Left lung (tissue), 10 donors: ENCODE measurements around the gene PDE4B. TPM values are rescaled to one million over a fixed set of nuclear protein-coding genes. Genes with fewer than 3 reads are reported as not detected.

ENCODE experiments used
- ATAC-seq: fragments of 200-7000 bp; cut with Tn5 transposase; one replicate; pipeline ENCODE4 v1.9.1; 2020; ENCODE audit warnings: moderate library complexity
- DNase-seq, 4 donors: peaks; one replicate each; pipeline ENCODE4 v3.0.0-alpha.2; 2013 to 2020
- H3K27ac ChIP-seq, 2 donors: fragments of 200-600 bp; sonication (generic) in 1 of 2; one replicate each; pipeline versions ENCODE4 v1.5.0 to v1.8.0; 2020 to 2021
- H3K27me3 ChIP-seq, 2 donors: fragments of 200-600 bp; sonication (generic) in 1 of 2; one replicate each; pipeline versions ENCODE4 v1.5.0 to v1.8.0; 2020 to 2021
- H3K36me3 ChIP-seq, 2 donors: fragments of 200-600 bp; sonication (generic) in 1 of 2; one replicate each; pipeline versions ENCODE4 v1.5.0 to v1.8.0; 2020 to 2021
- H3K4me1 ChIP-seq, 2 donors: fragments of 200-600 bp; one replicate each; pipeline ENCODE4 v1.8.0; 2021
- H3K4me3 ChIP-seq, 2 donors: fragments of 200-600 bp; sonication (generic) in 1 of 2; one replicate each; pipeline versions ENCODE4 v1.5.0 to v1.8.0; 2020 to 2021; ENCODE audit warnings: mild to moderate bottlenecking in 1 of 2
- H3K9me3 ChIP-seq, 2 donors: fragments of 200-600 bp; sonication (generic) in 1 of 2; one replicate each; pipeline versions ENCODE4 v1.5.0 to v1.8.0; 2020 to 2021
- CTCF ChIP-seq, 2 donors: fragments of 200-600 bp; sonication (generic) in 1 of 2; IDR thresholded peaks; one replicate each; pipeline versions ENCODE4 v1.5.0 to v1.8.0; 2021; ENCODE audit warnings: antibody characterized with exemption in 2 of 2
- intact Hi-C, 2 donors: fragments of 100-400 bp; cut with DNase I; formaldehyde crosslinking; loops; one replicate each; pipeline versions ENCODE4 v1.11.2 to v1.14.2; 2022
- polyA plus RNA-seq, 6 donors: library from polyadenylated mRNA; unstranded; fragments of 120-200 nt; gene quantifications; one replicate each; pipeline ENCODE4 v1.2.1, GENCODE V29; 2013; ENCODE audit not compliant: insufficient read length in 6 of 6
- total RNA-seq, 2 donors: library from RNA; stranded (reverse); fragmentation: NEBNext Ultra II Directional; extraction: Animal tissue kit (Norgen Biotek cat#: 25700); gene quantifications; one replicate each; pipeline ENCODE4 v1.2.1, GENCODE V29; 2021
- donor health status: DM: no; HTN: yes; CAD: no.
- donor health status: DM: no; HTN: no; CAD: no.

The PDE4B gene
- total and polyA plus RNA-seq, 8 donors: 8.6 to 50.7 (median 19.2) TPM

- intact Hi-C loops: loop anchor here in 1 of 2 donors (10.0 kb wide), 1 partner anchor 199 kb away; no protein-coding TSS in a partner anchor
- ATAC-seq: no peak
- Histone ChIP-seq H3K36me3 (no peaks in the 10 kb centered on the region), H3K4me3 (no peak overlapping the region), H3K4me1 (peaks cover 0 to 11% of the 10 kb centered on the region in 2 donors), H3K27me3 (no peaks in the 10 kb centered on the region), H3K9me3 (no peaks in the 10 kb centered on the region), H3K27ac (no peak overlapping the region)
- TF ChIP-seq CTCF (IDR thresholded peaks at IDR 0.05): no peak
- no peak for DNase-seq
Observed at GRCh38 chr1:66245691-66246090, 453.0 kb downstream of the PDE4B start.

GRCh38 chr1:66246351-66247269 lies 453.9 kb downstream of the PDE4B start:
- DNase-seq (no peak), ATAC-seq (no peak)
- H3K4me3 ChIP-seq: no peak overlapping the region
- H3K27me3 ChIP-seq: no peaks in the 10 kb centered on the region
- no peaks in the 10 kb centered on the region for H3K9me3 ChIP-seq
- peaks cover 0 to 19% of the 10 kb centered on the region in 2 donors for H3K4me1 ChIP-seq
- TF ChIP-seq CTCF (IDR thresholded peaks at IDR 0.05): no peak
- intact Hi-C loops: loop anchor here in 1 of 2 donors (10.0 kb wide), 1 partner anchor 198 kb away; no protein-coding TSS in a partner anchor
- no peaks in the 10 kb centered on the region for H3K36me3 ChIP-seq
- H3K27ac ChIP-seq: no peak overlapping the region

- Histone ChIP-seq H3K4me3 (no peak overlapping the region), H3K9me3 (no peaks in the 10 kb centered on the region), H3K27ac (no peak overlapping the region), H3K4me1 (peaks cover 0 to 27% of the 10 kb centered on the region in 2 donors), H3K27me3 (no peaks in the 10 kb centered on the region), H3K36me3 (no peaks in the 10 kb centered on the region)
- no peak for TF ChIP-seq CTCF (IDR thresholded peaks at IDR 0.05)
- ATAC-seq: no peak
- no peak for DNase-seq
- intact Hi-C loops: loop anchor here in 1 of 2 donors (10.0 kb wide), 1 partner anchor 197 kb away; no protein-coding TSS in a partner anchor
Observed at GRCh38 chr1:66247415-66248208, 454.9 kb downstream of the PDE4B start.

GRCh38 chr1:66248257-66248656 lies 455.6 kb downstream of the PDE4B start:
- DNase-seq (no peak), ATAC-seq (no peak)
- Histone ChIP-seq H3K4me1 (peaks cover 0 to 27% of the 10 kb centered on the region in 2 donors), H3K4me3 (no peak overlapping the region), H3K9me3 (no peaks in the 10 kb centered on the region), H3K27ac (no peak overlapping the region), H3K36me3 (no peaks in the 10 kb centered on the region), H3K27me3 (no peaks in the 10 kb centered on the region)
- no peak for TF ChIP-seq CTCF (IDR thresholded peaks at IDR 0.05)
- intact Hi-C loops: loop anchor here in 1 of 2 donors (10.0 kb wide), 1 partner anchor 197 kb away; no protein-coding TSS in a partner anchor
